ENCODE data around the gene BCAS1.

Gene BCAS1

GRCh38 chr20:53918020-53918311 is 152.4 kb downstream of the BCAS1 start:
- CTCF ChIA-PET = interaction anchor here (1.0 to 3.6 kb wide), 4 partner anchors 17 to 291 kb away, joined by 3 to 21 read pairs (median 3); no protein-coding TSS in a partner anchor
- TF ChIP-seq ZNF670 (tag by site-specific recombination; IDR thresholded peaks at IDR 0.05; ENCODE audit: low read depth) (no peak), ZBTB8A (tag by site-specific recombination; IDR thresholded peaks at IDR 0.05) (no peak), ZNF132 (tag by site-specific recombination; IDR thresholded peaks at IDR 0.05; ENCODE audit: borderline replicate concordance) (no peak), ZNF350 (tag by site-specific recombination; IDR thresholded peaks at IDR 0.05) (no peak), TSHZ1 (tag by site-specific recombination; IDR thresholded peaks at IDR 0.05; ENCODE audit: borderline replicate concordance) (no peak), ZNF26 (tag by site-specific recombination; IDR thresholded peaks at IDR 0.05) (no peak), KLF7 (tag by site-specific recombination; IDR thresholded peaks at IDR 0.05; ENCODE audit: borderline replicate concordance) (no peak), ZNF19 (tag by site-specific recombination; IDR thresholded peaks at IDR 0.05; ENCODE audit: low read depth) (no peak), ZNF354C (tag by site-specific recombination; IDR thresholded peaks at IDR 0.05; ENCODE audit: borderline replicate concordance, low read depth) (no peak), ZNF843 (tag by site-specific recombination; IDR thresholded peaks at IDR 0.05) (no peak)
- POLR2A ChIA-PET = no interaction called here

GRCh38 chr20:53917145-53918019 is 153.0 kb downstream of the BCAS1 start:
- Histone ChIP-seq H3K4me1 (ENCODE audit: control insufficient read depth, insufficient read depth, low read length) (0 out of 2 replicates have a peak, but pooled peaks cover 5% of the 10 kb centered on the region), H3K27ac (ENCODE audit: extremely low read depth, low read depth, low read length) (no peak overlapping the region)
- TF ChIP-seq ZEB2 (tag by site-specific recombination; IDR thresholded peaks at IDR 0.05) (0 out of 2 replicates have a peak, but pooled peaks have one; percentile 34), ATF2 (tag by site-specific recombination; IDR thresholded peaks at IDR 0.05; ENCODE audit: low read depth) (peak; percentile 51; the same call in 1 of the 2 replicates), ZNF121 (tag by site-specific recombination; IDR thresholded peaks at IDR 0.05) (no peak), SP7 (tag by site-specific recombination; IDR thresholded peaks at IDR 0.05) (peak; percentile 44; the same call in 1 of the 2 replicates), ZNF391 (tag by site-specific recombination; IDR thresholded peaks at IDR 0.05; ENCODE audit: borderline replicate concordance, low read depth) (no peak), ZNF184 (tag by site-specific recombination; IDR thresholded peaks at IDR 0.05) (no peak), ZBTB8A (tag by site-specific recombination; IDR thresholded peaks at IDR 0.05) (0 out of 2 replicates have a peak, but pooled peaks have one; percentile 33), PRDM6 (tag by site-specific recombination; IDR thresholded peaks at IDR 0.05) (peak; percentile 26), PRDM10 (tag by site-specific recombination; IDR thresholded peaks at IDR 0.05) (no peak), ZNF335 (tag by site-specific recombination; conservative IDR thresholded peaks at IDR 0.05) (peak; percentile 49), ZSCAN16 (tag by site-specific recombination; IDR thresholded peaks at IDR 0.05) (no peak)

More at GRCh38 chr20:53918020-53918311, 152.4 kb downstream of the BCAS1 start:
- Histone ChIP-seq H3K4me1 (ENCODE audit: control insufficient read depth, insufficient read depth, low read length) (0 out of 2 replicates have a peak, but pooled peaks cover 5% of the 10 kb centered on the region), H3K9me3 (ENCODE audit: control insufficient read depth, insufficient read depth, low read depth, low read length) (no peaks in the 10 kb centered on the region), H3K27ac (ENCODE audit: extremely low read depth, low read depth, low read length) (no peak overlapping the region), H3K36me3 (ENCODE audit: control insufficient read depth in 2 of 2, insufficient read depth in 1 of 2, low read length in 2 of 2) (no peaks in the 10 kb centered on the region), H3K4me3 (ENCODE audit: low read depth, low read length) (no peak overlapping the region)

More at GRCh38 chr20:53917145-53918019, 153.0 kb downstream of the BCAS1 start:
- ChIA-PET POLR2A (interaction anchor here (1.4 kb wide), 1 partner anchor 12 kb away, joined by 3 read pairs; no protein-coding TSS in a partner anchor), CTCF (interaction anchor here (0.9 to 3.6 kb wide), 9 partner anchors 10 to 339 kb away, joined by 3 to 21 read pairs (median 3); no protein-coding TSS in a partner anchor)
- Histone ChIP-seq H3K9me3 (ENCODE audit: control insufficient read depth, insufficient read depth, low read depth, low read length) (no peaks in the 10 kb centered on the region), H3K36me3 (ENCODE audit: control insufficient read depth in 2 of 2, insufficient read depth in 1 of 2, low read length in 2 of 2) (no peaks in the 10 kb centered on the region), H3K4me3 (ENCODE audit: low read depth, low read length) (no peak overlapping the region)

Data from HEK293 (cell line).